Stimulated activated CD8-positive, alpha-beta memory T cell treated with anti-CD3 and anti-CD28 coated beads, Interleukin-12 subunit alpha, Interleukin-12 subunit beta, amount 100 ng/mL, for 24 hours (primary cell): Measurements from ENCODE around the gene SCNN1A.

ENCODE experiments used
- DNase-seq: peaks from one replicate; pipeline ENCODE4 v3.0.0-alpha.2; 2020; ENCODE audit errors: extremely low read depth

SCNN1A gene

GRCh38 chr12:6384499-6385436 lies 9.4 kb upstream of the SCNN1A start:
- DNase-seq: no peak

- DNase-seq: no peak
Observed at GRCh38 chr12:6383572-6384498, 8.5 kb upstream of the SCNN1A start, which contains the start of gene LTBR. LTBR (plus strand) TSS chr12:6384162; CDS start chr12:6384359, 197 bp downstream.

GRCh38 chr12:6382982-6383381 lies 7.6 kb upstream of the SCNN1A start:
- DNase-seq: no peak

GRCh38 chr12:6382371-6382770 lies 7.0 kb upstream of the SCNN1A start:
- no peak for DNase-seq

GRCh38 chr12:6380141-6381121 lies 5.1 kb upstream of the SCNN1A start:
- DNase-seq: no peak

DNA sequence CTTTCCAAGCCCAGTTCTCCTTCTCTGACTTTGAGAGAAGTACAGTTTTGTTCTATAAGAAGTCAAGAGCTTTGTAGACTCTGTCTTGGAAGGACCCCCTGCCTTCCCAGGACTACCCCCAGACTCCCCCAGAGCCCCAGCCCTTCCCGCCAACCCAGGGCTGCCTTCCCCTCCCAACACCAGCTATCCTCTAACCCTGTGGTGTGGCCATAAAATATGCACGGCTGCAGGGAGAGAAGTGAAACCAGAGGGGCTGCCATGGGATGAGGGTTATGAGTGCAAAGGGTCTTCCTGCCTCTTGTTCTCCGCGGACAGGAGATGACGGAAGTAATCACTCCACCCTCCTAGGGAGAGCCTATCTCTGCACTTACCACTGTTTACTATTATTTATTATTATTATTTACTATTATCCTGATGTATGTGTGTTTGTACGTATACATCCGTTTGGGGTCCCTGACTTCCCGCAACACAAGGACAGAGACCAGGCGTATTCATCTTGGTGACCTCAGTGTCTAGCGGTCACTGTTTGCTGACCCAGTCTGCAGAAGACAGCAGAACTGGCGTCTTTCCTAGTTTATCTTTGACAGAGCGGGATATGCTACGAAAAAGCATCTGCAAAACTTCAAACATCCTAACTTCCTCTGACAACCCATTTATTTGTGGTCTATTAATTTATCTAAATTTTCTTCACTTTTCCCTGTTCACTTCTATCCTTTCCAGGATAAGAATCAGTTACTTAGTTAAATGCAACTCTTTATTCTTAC lies 3.5 kb upstream of the SCNN1A start:
- no peak for DNase-seq

GRCh38 chr12:6377667-6377994 lies 2.3 kb upstream of the SCNN1A start:
- DNase-seq: no peak

- no peak for DNase-seq
Observed at GRCh38 chr12:6376870-6377666, 1.7 kb upstream of the SCNN1A start.

GRCh38 chr12:6376079-6376869 lies 911 bp upstream of the SCNN1A start:
- DNase-seq: no peak

GRCh38 chr12:6374786-6375160 lies 590 bp downstream of the SCNN1A start:
- DNase-seq: no peak

GRCh38 chr12:6374028-6374785 lies 1.2 kb downstream of the SCNN1A start:
- no peak for DNase-seq

- no peak for DNase-seq
Observed at GRCh38 chr12:6373022-6373787, 2.2 kb downstream of the SCNN1A start.

GRCh38 chr12:6372403-6373003 lies 2.9 kb downstream of the SCNN1A start:
- no peak for DNase-seq

DNA sequence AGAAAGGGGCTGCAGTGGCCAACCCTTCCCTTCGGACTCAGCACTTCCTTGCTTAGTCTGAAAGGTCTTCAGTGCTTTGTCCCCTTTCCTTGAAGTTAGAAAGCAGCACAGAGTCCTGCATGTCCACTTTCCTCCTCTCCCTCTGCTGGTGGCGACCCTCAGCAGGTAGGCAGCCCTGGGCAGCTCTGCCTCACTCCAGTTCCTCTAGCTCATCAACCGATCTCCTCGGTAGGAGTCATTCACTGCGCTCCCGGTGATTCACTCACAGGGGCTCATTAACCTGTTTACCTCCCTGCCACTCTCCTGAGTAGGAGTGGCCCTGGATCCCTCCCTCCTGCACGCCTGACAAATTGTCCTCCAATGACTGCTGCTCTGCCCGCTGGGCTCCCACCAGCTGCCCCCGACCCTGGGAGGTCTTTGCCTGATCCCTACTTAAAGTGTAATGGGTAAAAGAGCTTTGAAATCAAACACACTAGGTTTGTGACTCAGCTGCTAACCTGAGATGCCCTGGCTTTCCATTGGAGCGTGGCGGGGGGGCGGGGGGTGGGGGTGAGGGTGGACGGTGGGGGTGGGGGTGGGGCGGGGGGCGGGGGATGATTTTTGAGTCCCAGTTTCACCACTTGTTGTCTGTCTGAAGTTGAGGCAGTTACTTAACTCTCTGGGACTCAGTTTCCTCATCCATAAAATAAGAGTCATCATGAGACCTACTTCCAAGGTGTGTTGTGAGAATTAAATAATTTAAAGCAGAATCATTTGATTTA lies 4.2 kb downstream of the SCNN1A start:
- no peak for DNase-seq

DNA sequence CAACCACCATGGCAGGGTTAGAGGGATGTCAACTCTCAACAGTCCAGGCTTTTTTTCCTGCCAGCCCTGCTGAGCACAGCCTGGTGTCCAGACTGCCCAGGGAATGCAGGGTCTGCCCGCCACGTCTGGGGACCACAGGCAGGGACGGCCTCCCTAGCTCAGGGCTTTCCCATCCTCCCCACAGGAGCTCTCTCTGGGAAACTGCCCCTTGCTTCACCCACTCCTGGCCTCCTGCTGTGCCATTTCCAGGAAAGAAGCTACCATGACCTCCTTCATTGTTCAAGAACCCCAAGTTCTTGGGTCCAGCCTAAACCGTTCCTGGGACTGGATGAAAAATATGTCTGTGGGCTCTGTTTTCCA lies 4.8 kb downstream of the SCNN1A start:
- no peak for DNase-seq

GRCh38 chr12:6369916-6370575 lies 5.3 kb downstream of the SCNN1A start:
- no peak for DNase-seq
